ENCODE results near the gene ART4.

The ART4 gene, protein sequence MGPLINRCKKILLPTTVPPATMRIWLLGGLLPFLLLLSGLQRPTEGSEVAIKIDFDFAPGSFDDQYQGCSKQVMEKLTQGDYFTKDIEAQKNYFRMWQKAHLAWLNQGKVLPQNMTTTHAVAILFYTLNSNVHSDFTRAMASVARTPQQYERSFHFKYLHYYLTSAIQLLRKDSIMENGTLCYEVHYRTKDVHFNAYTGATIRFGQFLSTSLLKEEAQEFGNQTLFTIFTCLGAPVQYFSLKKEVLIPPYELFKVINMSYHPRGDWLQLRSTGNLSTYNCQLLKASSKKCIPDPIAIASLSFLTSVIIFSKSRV

DNA sequence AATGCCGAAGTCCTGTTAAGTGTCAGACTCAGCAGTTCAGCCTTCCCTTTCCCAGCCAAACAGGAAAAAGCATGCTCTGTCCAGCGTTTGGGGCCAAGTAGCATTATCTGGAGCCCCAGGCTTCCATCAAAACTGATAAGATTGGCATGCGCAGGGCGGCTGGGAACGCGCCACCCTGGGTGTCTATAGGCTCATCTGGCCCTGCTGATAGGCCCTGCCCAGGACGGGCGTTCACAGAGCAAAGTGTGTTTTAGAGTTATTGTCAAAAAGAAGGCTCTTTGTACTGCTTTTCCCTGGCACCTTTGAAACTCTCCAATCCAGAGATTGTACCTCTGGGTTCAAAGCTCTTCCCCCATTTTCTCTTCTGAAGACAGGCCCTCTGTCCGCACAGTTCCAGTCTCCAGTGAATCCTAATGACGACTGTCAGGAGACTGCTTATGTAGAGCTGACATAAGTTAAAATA is at the start of gene ART4:
Gene ART4, minus strand, starts transcription at position 102 of the 463 bp plus-strand sequence. CDS start 413 bp downstream, outside the sequence.
- DNase-seq: no peak

DNA sequence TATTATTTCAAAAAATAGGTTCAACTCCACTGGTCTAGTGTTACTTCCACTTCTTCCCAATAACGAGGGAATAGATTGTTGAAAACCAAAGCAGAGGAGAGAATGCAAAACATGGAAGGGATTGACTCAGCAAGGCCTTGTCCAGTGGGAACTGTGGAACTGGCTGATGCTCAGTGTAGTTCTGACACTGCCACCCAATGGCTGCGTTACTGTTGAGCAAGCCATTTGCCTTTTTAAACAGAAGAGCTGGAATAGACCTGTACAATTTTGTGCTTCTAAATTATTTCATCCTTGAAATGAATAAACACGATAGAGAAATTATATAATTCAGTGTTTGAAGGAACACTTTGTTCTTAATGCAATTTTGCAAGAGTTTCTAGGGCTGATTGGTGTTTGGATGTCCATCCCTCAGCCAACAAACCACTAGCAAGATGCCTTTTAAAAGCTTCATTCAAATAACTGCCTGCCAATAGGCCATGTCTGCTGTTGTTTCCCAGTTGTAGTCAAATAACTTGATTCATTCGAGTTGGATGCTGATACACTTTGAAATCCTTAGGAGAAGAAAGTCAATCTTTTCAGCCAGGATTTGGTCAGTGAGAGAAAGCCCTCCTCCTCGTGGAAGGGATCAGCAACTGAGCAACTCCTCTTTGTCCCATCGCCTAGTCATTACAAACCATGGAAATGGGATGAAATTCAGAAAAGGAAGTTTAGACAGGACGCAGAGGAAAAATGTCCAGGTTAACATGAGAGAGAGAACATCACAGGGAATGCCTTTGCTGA is 49.6 kb upstream of the ART4 start:
- DNase-seq: peak in 1 of 3 donors; percentile 10

- DNase-seq: no peak
Measured at GRCh38 chr12:14890701-14891100, 47.4 kb upstream of the ART4 start.

GRCh38 chr12:14886271-14886670 is 42.9 kb upstream of the ART4 start:
- DNase-seq: no peak

DNA sequence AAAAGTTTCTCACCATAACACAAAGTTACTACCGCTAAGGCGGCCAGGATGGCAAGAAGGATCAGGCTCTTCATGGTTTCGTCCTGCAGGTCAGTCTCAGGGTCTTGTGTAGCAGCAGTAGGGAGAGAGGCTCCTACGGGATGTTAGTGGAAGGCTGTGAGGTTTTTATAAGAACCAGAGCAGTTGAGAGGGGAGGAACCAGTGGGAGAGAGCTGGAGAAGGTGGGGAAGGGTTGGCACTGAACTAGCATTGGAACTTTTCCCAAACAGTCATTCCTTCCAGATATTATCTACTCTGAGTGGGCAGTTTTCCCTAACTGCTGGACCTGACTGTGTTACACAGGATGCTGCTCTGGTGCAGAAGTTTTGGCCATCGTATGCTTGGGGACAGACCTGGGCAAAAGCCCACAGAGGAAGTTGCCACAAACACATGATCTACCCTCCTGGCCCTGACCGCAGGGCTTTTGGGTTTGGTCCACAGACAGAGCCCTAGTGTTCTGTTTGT is 42.4 kb upstream of the ART4 start, which contains the start of gene MGP:
Gene MGP, minus strand, starts transcription at position 137 of the 504 bp plus-strand sequence. Its CDS starts 63 bp downstream, at position 74.
- DNase-seq: no peak

DNA sequence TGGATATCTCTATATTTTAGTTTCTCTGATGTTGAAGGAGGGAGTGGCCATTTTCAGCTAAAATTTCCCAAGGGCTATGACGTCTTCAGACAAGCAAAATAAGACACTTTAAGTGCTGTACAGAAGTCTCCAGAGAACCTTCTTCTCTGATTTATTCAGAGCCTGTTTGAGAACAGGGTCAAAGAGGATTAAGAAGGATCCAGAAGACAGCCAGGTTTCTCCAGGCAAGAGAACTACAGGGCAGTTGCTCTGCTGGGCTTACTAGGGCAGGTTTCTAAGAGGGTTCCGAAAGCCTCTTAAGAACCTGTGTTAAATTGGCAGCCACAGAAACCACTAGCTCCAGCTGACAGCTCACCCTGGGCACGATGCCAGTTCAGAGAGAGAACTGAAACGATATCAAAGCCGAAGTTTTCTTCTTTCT is 41.1 kb upstream of the ART4 start:
- DNase-seq: peak; percentile 75 to 81 (median 80)

- no peak for DNase-seq
Measured at GRCh38 chr12:14883686-14884085, 40.4 kb upstream of the ART4 start.

GRCh38 chr12:14880890-14881453 is 37.6 kb upstream of the ART4 start:
- no peak for DNase-seq

DNA sequence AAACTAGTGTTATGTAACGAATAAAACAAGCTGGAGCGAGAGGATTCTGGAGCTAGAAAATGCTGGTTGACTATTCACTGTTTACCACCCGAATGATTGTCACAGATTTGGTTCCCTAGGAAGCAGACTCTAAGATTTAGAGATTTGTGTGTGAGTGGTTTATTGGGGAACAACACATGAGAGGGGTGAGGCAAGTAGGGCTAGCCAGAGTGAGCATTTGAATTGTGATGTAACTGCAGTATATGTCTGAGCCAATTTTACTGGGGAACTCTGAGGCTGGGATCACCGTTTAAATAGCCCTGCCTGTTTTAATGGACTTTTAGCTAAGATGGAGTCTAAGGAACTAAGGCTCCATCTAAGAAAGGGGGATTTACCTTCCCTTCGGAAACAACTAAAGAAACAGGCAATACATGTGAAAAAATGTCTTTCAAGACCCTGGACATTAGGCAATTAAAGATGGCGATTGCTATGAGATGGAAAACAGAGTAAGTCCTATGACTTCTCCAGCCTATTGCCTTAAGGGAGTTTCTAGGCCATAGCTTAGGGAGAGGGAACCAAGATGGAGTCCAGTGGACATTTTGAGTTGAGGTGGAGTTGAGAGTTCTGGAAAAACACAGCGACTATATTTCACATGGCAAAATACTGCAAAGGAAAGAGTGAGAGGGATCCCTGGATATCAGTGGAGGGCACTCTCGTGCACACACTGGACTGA is 36.1 kb upstream of the ART4 start:
- no peak for DNase-seq

DNA sequence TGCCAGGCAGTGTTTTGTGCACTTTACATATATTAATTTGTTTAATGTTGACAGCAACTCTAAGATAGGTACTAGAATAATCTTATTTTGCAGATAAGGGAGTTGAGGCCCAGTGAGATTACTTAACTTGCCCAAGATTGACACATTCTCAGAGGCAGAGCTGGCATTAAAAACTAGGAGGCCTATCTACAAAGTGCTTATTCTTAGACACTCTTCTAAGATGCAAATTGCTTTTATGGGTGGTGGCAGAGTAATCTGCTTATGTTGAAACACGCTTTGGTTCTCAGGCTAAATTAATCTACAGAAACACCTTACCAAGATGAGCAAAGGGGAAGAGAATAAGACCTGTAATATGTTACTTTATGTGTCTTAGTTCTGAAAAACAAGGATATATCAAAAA is 35.2 kb upstream of the ART4 start:
- no peak for DNase-seq

DNA sequence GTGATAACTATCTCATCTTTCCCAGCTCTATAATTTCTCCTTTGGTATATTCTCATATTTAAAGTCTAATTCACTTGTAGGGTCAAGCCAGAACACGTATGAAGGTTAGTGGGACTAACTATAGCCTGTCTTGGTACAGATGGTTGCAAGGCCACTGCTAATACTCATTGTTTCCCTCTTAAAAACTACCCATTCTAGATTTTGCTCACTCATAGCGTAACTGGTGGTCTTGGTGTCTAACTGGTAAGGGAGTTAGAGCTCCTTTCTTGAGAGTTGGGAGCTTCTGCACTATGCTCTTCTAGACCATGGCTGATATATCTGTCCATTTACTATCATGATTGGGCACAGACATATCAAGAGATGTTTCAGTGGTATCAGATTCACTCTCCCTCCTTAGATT is 33.5 kb upstream of the ART4 start:
- DNase-seq: no peak

GRCh38 chr12:14874882-14875281 is 31.6 kb upstream of the ART4 start:
- DNase-seq: no peak

- peak; percentile 6 to 25 (median 21) for DNase-seq
Measured at GRCh38 chr12:14873440-14874185, 30.3 kb upstream of the ART4 start.

DNA sequence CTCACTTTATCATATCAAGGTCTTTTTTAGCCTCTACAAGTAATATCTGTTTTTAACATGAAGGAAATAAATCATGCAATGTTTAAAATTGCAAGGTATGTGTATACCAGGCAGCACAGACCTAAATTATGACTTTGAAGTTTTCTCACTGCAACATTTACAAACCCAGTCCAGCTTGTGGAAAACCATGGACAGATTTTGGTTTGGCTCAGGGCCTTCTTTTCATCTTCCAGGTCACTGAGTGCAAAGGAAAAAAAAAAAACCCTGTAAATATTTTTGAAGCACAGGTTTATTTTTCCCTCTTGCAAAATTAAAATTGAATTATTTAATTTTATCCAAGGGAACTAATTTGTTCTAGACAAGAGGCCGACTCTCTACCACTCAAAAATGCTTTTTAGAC is 28.6 kb upstream of the ART4 start:
- DNase-seq: no peak

GRCh38 chr12:14871247-14871646 is 27.9 kb upstream of the ART4 start:
- no peak for DNase-seq

- no peak for DNase-seq
Measured at GRCh38 chr12:14868916-14869506, 25.7 kb upstream of the ART4 start.

DNA sequence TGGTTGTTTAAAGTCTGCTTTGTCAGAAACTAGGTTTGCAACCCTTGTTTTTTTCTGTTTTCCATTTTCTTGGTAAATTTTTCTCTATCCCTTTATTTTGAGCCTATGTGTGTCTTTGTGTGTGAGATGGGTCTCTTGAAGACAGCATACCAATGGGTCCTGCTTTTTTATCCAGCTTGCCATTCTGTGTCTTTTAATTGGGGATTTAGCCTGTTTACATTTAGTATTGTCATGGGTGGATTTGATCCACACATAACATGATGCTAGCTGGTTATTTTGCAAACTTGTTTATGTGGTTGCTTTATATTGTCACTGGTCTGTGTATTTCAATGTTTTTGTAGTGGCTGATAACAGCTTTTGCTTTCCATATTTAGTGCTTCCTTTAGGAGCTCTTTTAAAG is 17.2 kb upstream of the ART4 start:
- DNase-seq: no peak

DNA sequence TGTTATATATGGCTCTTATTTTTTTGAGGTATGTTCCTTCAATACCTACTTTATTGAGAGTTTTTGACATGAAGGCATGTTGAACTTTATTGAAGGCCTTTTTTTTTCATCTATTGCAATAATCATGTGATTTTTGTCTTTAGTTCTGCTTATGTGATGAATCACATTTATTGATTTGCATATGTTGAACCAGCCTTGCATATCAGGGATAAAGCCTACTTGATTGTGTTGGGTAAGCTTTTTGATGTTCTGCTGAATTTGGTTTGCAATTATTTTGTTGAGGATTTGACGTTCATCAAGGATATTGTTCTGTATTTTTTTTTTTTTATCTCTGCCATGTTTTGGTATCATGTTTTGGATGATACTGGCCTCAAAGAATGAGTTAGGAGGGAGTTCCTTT is 15.2 kb upstream of the ART4 start:
- DNase-seq: no peak

DNA sequence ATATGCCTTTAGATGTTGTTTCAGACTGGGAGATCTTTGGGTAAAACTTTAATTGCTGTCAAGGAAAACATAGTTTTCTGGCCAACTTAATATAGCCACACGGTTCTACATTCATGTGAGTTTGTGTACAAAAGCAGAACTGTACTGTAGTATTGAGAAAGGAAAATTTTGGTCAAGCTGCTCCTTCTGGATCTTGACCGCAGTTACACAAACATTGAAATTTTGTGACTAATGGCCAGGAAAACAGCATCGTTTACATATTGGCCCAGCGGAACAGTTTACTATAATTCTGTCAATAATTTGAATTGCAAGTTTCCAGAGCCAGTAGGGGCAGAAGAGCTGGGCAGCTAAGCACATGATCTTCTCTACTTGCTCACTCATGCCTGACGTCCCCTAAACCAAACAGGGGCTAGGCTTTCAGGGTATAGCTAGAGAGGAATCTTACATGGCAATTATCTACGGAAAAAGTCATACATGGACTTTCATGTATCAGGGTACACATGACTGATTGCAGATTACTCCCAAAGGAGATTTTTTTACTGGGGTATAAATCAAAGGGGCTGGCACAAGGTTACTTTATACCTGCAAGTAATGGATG is 11.4 kb upstream of the ART4 start:
- DNase-seq: no peak

DNA sequence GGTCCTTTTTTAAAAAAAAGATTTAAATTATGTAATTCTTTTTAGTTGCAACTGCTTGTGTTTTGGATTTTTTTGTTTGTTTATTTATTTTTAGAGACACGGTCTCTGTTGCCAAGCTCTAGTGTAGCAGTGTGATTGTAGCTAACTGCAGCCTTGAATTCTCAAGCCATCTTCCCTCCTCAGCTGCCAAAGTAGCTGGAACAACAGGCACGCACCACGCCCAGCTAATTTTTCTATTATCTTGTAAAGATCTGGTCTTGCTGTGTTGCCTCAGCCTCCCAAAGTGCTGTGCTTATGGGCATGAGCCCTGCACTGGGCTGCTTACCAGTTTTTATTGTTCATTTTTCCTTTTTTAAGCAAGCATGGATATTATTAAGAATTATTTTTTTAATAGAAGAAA is 10.6 kb upstream of the ART4 start:
- no peak for DNase-seq

- no peak for DNase-seq
Measured at GRCh38 chr12:14852880-14853279, 9.6 kb upstream of the ART4 start.

Measured in suppressor macrophage treated with lipopolysaccharide for 1 hour (primary cell).